Fibroblast of villous mesenchyme (primary cell): ENCODE measurements around the gene CENPV. TPM values are rescaled to one million over a fixed set of nuclear protein-coding genes. Genes with fewer than 3 reads are reported as not detected.
A peak's percentile ranks its signal among the peaks of the same experiment; 100 is the strongest.
"Not testable (repeated sequence)": the region's sequence is repeated elsewhere in the genome, so short reads cannot be mapped to it uniquely, and the experiment has no call there.

Experiments used
- DNase-seq: peaks from one replicate; pipeline ENCODE4 v3.0.0-alpha.2; 2010; ENCODE audit warnings: low read depth
- H3K4me3 ChIP-seq: 2 replicates; pipeline ENCODE4 v1.5.1; 2011; ENCODE audit warnings: low read depth, mild to moderate bottlenecking, low read length
- CTCF ChIP-seq: IDR thresholded peaks from 2 replicates; pipeline ENCODE4 v1.5.1; 2012; ENCODE audit warnings: low read depth, mild to moderate bottlenecking, low read length; ENCODE audit not compliant: insufficient read depth
- total RNA-seq: library from RNA; depleted of rRNA; stranded (reverse); fragments of >200 nt; gene quantifications from 2 replicates; pipeline ENCODE4 v1.2.3, GENCODE V29; 2012

CENPV gene
- 20.3 and 33.8 TPM in 2 replicates for total RNA-seq

- TF ChIP-seq CTCF = no peak
- peak within 1 kb of the TSS; percentile 72 for H3K4me3 ChIP-seq
- peak; percentile 40 for DNase-seq
Observed at GRCh38 chr17:16353317-16354174, at the start of gene CENPV. Gene CENPV (minus strand): TSS chr17:16353469. CDS start chr17:16353436, 33 bp downstream.

GRCh38 chr17:16398270-16399267 is 45.3 kb upstream of the CENPV start:
- peak; percentile 51 for DNase-seq
- TF ChIP-seq CTCF = no peak
- no peak overlapping the region for H3K4me3 ChIP-seq

- not testable (repeated sequence) for DNase-seq, H3K4me3 ChIP-seq
Observed at GRCh38 chr17:16396693-16397092, 43.4 kb upstream of the CENPV start.

- DNase-seq, H3K4me3 ChIP-seq: not testable (repeated sequence)
Observed at GRCh38 chr17:16395887-16396286, 42.6 kb upstream of the CENPV start.

- DNase-seq, H3K4me3 ChIP-seq: not testable (repeated sequence)
Observed at GRCh38 chr17:16392491-16392890, 39.2 kb upstream of the CENPV start.

- H3K4me3 ChIP-seq = no peak overlapping the region
- no peak for TF ChIP-seq CTCF
- DNase-seq = no peak
Observed at GRCh38 chr17:16391451-16391850, 38.2 kb upstream of the CENPV start.

- peak overlapping the region; percentile 58 for H3K4me3 ChIP-seq
- not testable (repeated sequence) for DNase-seq
Observed at GRCh38 chr17:16386126-16386507, 32.8 kb upstream of the CENPV start.

- H3K4me3 ChIP-seq = no peak overlapping the region
- no peak for TF ChIP-seq CTCF
- DNase-seq = no peak
Observed at GRCh38 chr17:16384557-16384956, 31.3 kb upstream of the CENPV start.
